PC-3 (cell line): ENCODE data around the gene VILL. TPM values are rescaled to one million over a fixed set of nuclear protein-coding genes. Genes with fewer than 3 reads are reported as not detected.

Source experiments
- ATAC-seq: fragments of 200-7000 bp; cut with Tn5 transposase; 2 replicates; pipeline ENCODE4 v1.9.1; 2020; ENCODE audit warnings: mild to moderate bottlenecking, moderate library complexity
- BruUV-seq: library from RNA; stranded (reverse); fragments of 400-500 nt; replicated peaks from 2 replicates; lab custom pipeline; 2021; lab: Mats Ljungman, UMichigan
- CTCF ChIA-PET: fragments of 300-600 bp; sonication (Branson Sonifier 250); formaldehyde crosslinking; loops from one replicate; lab custom pipeline; 2022; ENCODE audit warnings: antibody characterized with exemption; lab: Charles Lee
- POLR2A ChIA-PET: fragments of 300-600 bp; sonication (Branson Sonifier 250); formaldehyde crosslinking; loops from one replicate; lab custom pipeline; 2022; ENCODE audit warnings: antibody characterized with exemption; ENCODE audit not compliant: unreplicated experiment; lab: Charles Lee
- DNase-seq: peaks from one replicate; pipeline ENCODE4 v3.0.0-alpha.2; 2015
- H2AFZ ChIP-seq: fragments of 300-600 bp; sonication (generic); 2 replicates; pipeline ENCODE4 v1.6.0; 2016; ENCODE audit warnings: antibody characterized with exemption, low read length
- H3F3A ChIP-seq: fragments of 300-600 bp; sonication (generic); one replicate; pipeline ENCODE4 v1.6.0; 2017; ENCODE audit warnings: antibody characterized with exemption, low read length, control low read depth, mild to moderate bottlenecking; ENCODE audit not compliant: unreplicated experiment
- H3K27ac ChIP-seq: fragments of 300-600 bp; sonication (generic); 2 replicates; pipeline ENCODE4 v1.5.1; 2016; ENCODE audit warnings: mild to moderate bottlenecking, low read length
- H3K27me3 ChIP-seq: fragments of 300-600 bp; sonication (generic); 2 replicates; pipeline ENCODE4 v1.6.1; 2016; ENCODE audit warnings: low read length, mixed read lengths
- H3K36me3 ChIP-seq: fragments of 300-600 bp; sonication (generic); 2 replicates; pipeline ENCODE4 v1.6.1; 2016; ENCODE audit warnings: low read depth, mixed run types, low read length, mixed read lengths
- H3K4me1 ChIP-seq: fragments of 300-600 bp; sonication (generic); 2 replicates; pipeline ENCODE4 v1.5.1; 2016; ENCODE audit warnings: low read length; ENCODE audit not compliant: insufficient read depth
- H3K4me2 ChIP-seq: fragments of 300-600 bp; sonication (generic); 2 replicates; pipeline ENCODE4 v1.6.0; 2016; ENCODE audit warnings: low read length
- H3K4me3 ChIP-seq: fragments of 300-600 bp; sonication (generic); 2 replicates; pipeline ENCODE4 v1.5.1; 2016; ENCODE audit warnings: mild to moderate bottlenecking, low read length, mixed read lengths
- H3K79me2 ChIP-seq: fragments of 300-600 bp; sonication (generic); 2 replicates; pipeline ENCODE4 v1.6.1; 2017; ENCODE audit warnings: low read length, mixed read lengths
- H3K9ac ChIP-seq: fragments of 300-600 bp; sonication (generic); 2 replicates; pipeline ENCODE4 v1.6.0; 2016; ENCODE audit warnings: mild to moderate bottlenecking, low read length
- H3K9me2 ChIP-seq: fragments of 300-600 bp; sonication (generic); replicated peaks from 2 replicates; pipeline ENCODE4 v1.6.1; 2016; ENCODE audit warnings: mixed run types, low read length, mixed read lengths
- H3K9me3 ChIP-seq: fragments of 300-600 bp; sonication (generic); 2 replicates; pipeline ENCODE4 v1.6.1; 2016; ENCODE audit warnings: low read length, mixed read lengths
- H4K20me1 ChIP-seq: fragments of 300-600 bp; sonication (generic); 2 replicates; pipeline ENCODE4 v1.6.1; 2016; ENCODE audit warnings: low read length, mixed read lengths
- CTCF ChIP-seq: fragments of 300-600 bp; sonication (generic); conservative IDR thresholded peaks from 2 replicates; pipeline ENCODE4 v1.5.1; 2017; ENCODE audit warnings: antibody characterized with exemption, low read depth, mild to moderate bottlenecking, low read length
- EZH2 ChIP-seq: fragments of 300-600 bp; sonication (generic); IDR thresholded peaks from one replicate; pipeline ENCODE4 v1.6.1; 2017; ENCODE audit warnings: antibody characterized with exemption, mild to moderate bottlenecking, low read length; ENCODE audit not compliant: unreplicated experiment
- EZH2phosphoT487 ChIP-seq: fragments of 300-600 bp; sonication (generic); IDR thresholded peaks from 2 replicates; pipeline ENCODE4 v1.6.1; 2018; ENCODE audit warnings: mild to moderate bottlenecking, antibody characterized with exemption, low read length, borderline replicate concordance
- intact Hi-C: fragments of 100-400 bp; cut with micrococcal nuclease; formaldehyde crosslinking; loops from 2 replicates; pipeline ENCODE4 v1.9.0; 2023
- total RNA-seq: library from RNA; depleted of rRNA; stranded (reverse); fragments of >200 nt; gene quantifications from 2 replicates; pipeline ENCODE4 v1.2.3, GENCODE V29; 2014

The VILL gene
- total RNA-seq, 1 experiment from 2014 or later = 0.44 TPM

- Histone ChIP-seq H3K27me3 (no peaks in the 10 kb centered on the region), H3K79me2 (no peaks in the 10 kb centered on the region), H3K9me3 (no peaks in the 10 kb centered on the region), H3K9me2 (no peaks in the 10 kb centered on the region), H3F3A (no peaks in the 10 kb centered on the region), H3K27ac (peak overlapping the region; percentile 80), H3K4me1 (peaks cover 27% of the 10 kb centered on the region), H3K9ac (no peak overlapping the region; the same call in 1 of the 2 replicates), H3K36me3 (no peaks in the 10 kb centered on the region), H3K4me3 (no peak overlapping the region; the same call in 1 of the 2 replicates), H3K4me2 (peak overlapping the region; percentile 28), H4K20me1 (no peaks in the 10 kb centered on the region), H2AFZ (peak overlapping the region; percentile 5)
- DNase-seq = peak; percentile 94
- BruUV-seq = TSS peak; percentile 41
- POLR2A ChIA-PET = no interaction called here
- intact Hi-C loops = loop anchor here (1.0 to 10.0 kb wide), 8 partner anchors 30 to 480 kb away; partner anchors contain the start of genes ACVR2B, MYD88 and OXSR1
- ATAC-seq = peak; percentile 80
- CTCF ChIA-PET = interaction anchor here (0.6 to 1.2 kb wide), 4 partner anchors 8 to 30 kb away, joined by 3 to 11 read pairs (median 4); no protein-coding TSS in a partner anchor
- peak; percentile 94 for TF ChIP-seq CTCF
- TF ChIP-seq EZH2phosphoT487 = no peak
- TF ChIP-seq EZH2 = no peak
Observed at GRCh38 chr3:38004415-38005075, 14.0 kb downstream of the VILL start.

- Histone ChIP-seq H2AFZ (peak overlapping the region; percentile 5), H3F3A (no peaks in the 10 kb centered on the region), H3K27ac (peak overlapping the region; percentile 80), H3K4me1 (peaks cover 27% of the 10 kb centered on the region), H3K9me3 (no peaks in the 10 kb centered on the region), H3K36me3 (no peaks in the 10 kb centered on the region), H3K4me2 (peak overlapping the region; percentile 28), H3K9ac (peak overlapping the region; percentile 46; the same call in 1 of the 2 replicates), H3K27me3 (no peaks in the 10 kb centered on the region), H3K4me3 (peak overlapping the region; percentile 18; the same call in 1 of the 2 replicates), H3K9me2 (no peaks in the 10 kb centered on the region), H3K79me2 (no peaks in the 10 kb centered on the region), H4K20me1 (no peaks in the 10 kb centered on the region)
- TF ChIP-seq CTCF (no peak), EZH2phosphoT487 (no peak), EZH2 (no peak)
- BruUV-seq = TSS peak; percentile 35
- ChIA-PET CTCF (interaction anchor here (0.5 to 1.1 kb wide), 5 partner anchors 8 to 327 kb away, joined by 3 to 4 read pairs (median 3); no protein-coding TSS in a partner anchor), POLR2A (no interaction called here)
- DNase-seq (peak; percentile 67), ATAC-seq (peak; percentile 51)
- intact Hi-C loops = loop anchor here (1.0 to 10.0 kb wide), 5 partner anchors 38 to 479 kb away; partner anchors contain the start of genes ACVR2B and MYD88
Observed at GRCh38 chr3:38005076-38006020, 14.8 kb downstream of the VILL start.
